HepG2 (cell line): Measurements from ENCODE around the gene NUP93. TPM values are rescaled to one million over a fixed set of nuclear protein-coding genes. Genes with fewer than 3 reads are reported as not detected.

ENCODE experiments used
- CREM ChIP-seq, 2 experiments: sonication (generic) in 1 of 2; formaldehyde crosslinking in 1 of 2; IDR thresholded peaks; 2 replicates each; pipeline versions ENCODE4 v1.4.0 to v1.6.1; 2016 to 2020; ENCODE audit warnings: antibody characterized with exemption in 1 of 2, mild to moderate bottlenecking in 1 of 2, missing genetic modification reagents in 1 of 2
- EP300 ChIP-seq, 3 experiments: sonication (generic) in 1 of 3; formaldehyde crosslinking in 1 of 3; IDR thresholded peaks; 2 replicates each; pipeline versions ENCODE4 v1.5.1 to v1.6.1; 2011 to 2020; ENCODE audit warnings: low read depth in 2 of 3, low read length in 2 of 3, borderline replicate concordance in 1 of 3, improper control_type of control experiment in 1 of 3, mild to moderate bottlenecking in 1 of 3, missing genetic modification reagents in 1 of 3, moderate library complexity in 1 of 3
- GATAD1 ChIP-seq: IDR thresholded peaks from 2 replicates; pipeline ENCODE4 v1.6.1; 2016; ENCODE audit warnings: missing genetic modification reagents, missing compliant biosample characterization
- HBP1 ChIP-seq: IDR thresholded peaks from 2 replicates; pipeline ENCODE4 v1.6.1; 2016; ENCODE audit warnings: low read depth, control low read depth
- KLF16 ChIP-seq, 2 experiments: sonication (generic) in 1 of 2; formaldehyde crosslinking in 1 of 2; IDR thresholded peaks; 2 replicates each; pipeline versions ENCODE4 v1.6.1 to v1.8.0; 2016 to 2023; ENCODE audit warnings: missing genetic modification reagents in 2 of 2, missing compliant biosample characterization in 1 of 2
- MEIS2 ChIP-seq: sonication (generic); formaldehyde crosslinking; IDR thresholded peaks from 2 replicates; pipeline ENCODE4 v1.9.0; 2021; ENCODE audit warnings: mild to moderate bottlenecking, missing genetic modification reagents
- MTF1 ChIP-seq: sonication (generic); formaldehyde crosslinking; IDR thresholded peaks from 2 replicates; pipeline ENCODE4 v1.5.0; 2020; ENCODE audit warnings: missing genetic modification reagents
- SMAD3 ChIP-seq: sonication (generic); formaldehyde crosslinking; IDR thresholded peaks from 2 replicates; pipeline ENCODE4 v1.4.0; 2020; ENCODE audit warnings: missing genetic modification reagents
- ZBTB1 ChIP-seq: sonication (generic); formaldehyde crosslinking; IDR thresholded peaks from 2 replicates; pipeline ENCODE4 v1.4.0; 2020; ENCODE audit warnings: missing genetic modification reagents, borderline replicate concordance
- ZBTB14 ChIP-seq: sonication (generic); formaldehyde crosslinking; IDR thresholded peaks from 2 replicates; pipeline ENCODE4 v1.4.0; 2020; ENCODE audit warnings: missing genetic modification reagents
- ZFP41 ChIP-seq: sonication (generic); formaldehyde crosslinking; IDR thresholded peaks from 2 replicates; pipeline ENCODE4 v1.4.0; 2020; ENCODE audit warnings: mild to moderate bottlenecking, missing genetic modification reagents, borderline replicate concordance
- ZNF510 ChIP-seq: sonication (generic); formaldehyde crosslinking; IDR thresholded peaks from 2 replicates; pipeline ENCODE4 v1.4.0; 2020; ENCODE audit warnings: low read depth, mild to moderate bottlenecking, missing genetic modification reagents
- ZNF569 ChIP-seq: sonication (generic); formaldehyde crosslinking; IDR thresholded peaks from 2 replicates; pipeline ENCODE4 v1.5.0; 2020; ENCODE audit warnings: mild to moderate bottlenecking, missing genetic modification reagents, moderate library complexity, borderline replicate concordance
- ZNF574 ChIP-seq: sonication (generic); formaldehyde crosslinking; IDR thresholded peaks from 2 replicates; pipeline ENCODE4 v1.4.0; 2020; ENCODE audit warnings: missing genetic modification reagents
- ZNF619 ChIP-seq: sonication (generic); formaldehyde crosslinking; IDR thresholded peaks from 2 replicates; pipeline ENCODE4 v1.4.0; 2020; ENCODE audit warnings: mild to moderate bottlenecking, missing genetic modification reagents
- polyA plus RNA-seq, 8 experiments: library from polyadenylated mRNA; depleted of rRNA in 3 of 8; stranded (reverse) in 7 of 8; unstranded in 1 of 8; fragments of >200 nt; fragmentation: Illumina TruSeq in 4 of 8; extraction: Trizol in 4 of 8; gene quantifications; 2 replicates each; pipeline versions ENCODE4 v1.2.1 to v1.2.3, GENCODE V29; 2011 to 2016; ENCODE audit warnings: low read depth in 4 of 8, missing spikeins in 1 of 8, mixed read lengths in 1 of 8; ENCODE audit not compliant: insufficient read depth in 1 of 8
- total RNA-seq, 5 experiments: library from RNA; depleted of rRNA; stranded (reverse); fragments of >200 nt; fragmentation: Illumina TruSeq; extraction: Trizol; gene quantifications; 2 replicates each; pipeline ENCODE4 v1.2.3, GENCODE V29; 2016; ENCODE audit warnings: low read depth in 1 of 5
- TF ChIP-seq, protein P1 (sequence below): IDR thresholded peaks from 2 replicates; pipeline ENCODE4 v1.6.1; 2016; ENCODE audit warnings: missing compliant biosample characterization, missing genetic modification reagents, borderline replicate concordance
- TF ChIP-seq, protein P2 (sequence below): sonication (generic); formaldehyde crosslinking; IDR thresholded peaks from 2 replicates; pipeline ENCODE4 v1.4.0; 2020; ENCODE audit warnings: mild to moderate bottlenecking, missing genetic modification reagents
- TF ChIP-seq, protein P3 (sequence below): sonication (generic); formaldehyde crosslinking; IDR thresholded peaks from 2 replicates; pipeline ENCODE4 v1.5.1; 2020; ENCODE audit warnings: missing genetic modification reagents, mild to moderate bottlenecking, borderline replicate concordance

Gene NUP93
- total and polyA plus RNA-seq, 2 of the 13 experiments (the other 11 are each of a cell fraction or from before 2014, with no cell fraction given) = 58.5 to 140 TPM

- TF ChIP-seq HBP1 (CRISPR knock-in tag) (no peak), CREM (IDR thresholded peaks at IDR 0.05) (peak; percentile 82), CREM (CRISPR knock-in tag; IDR thresholded peaks at IDR 0.05) (no peak), MEIS2 (no peak), ZNF569 (CRISPR knock-in tag) (no peak; the same call in 1 of the 2 replicates), KLF16 (CRISPR knock-in tag; IDR thresholded peaks at IDR 0.05) (no peak), ZNF619 (no peak), ZBTB1 (CRISPR knock-in tag) (no peak), EP300 (IDR thresholded peaks at IDR 0.05; ENCODE audit: low read depth in 2 of 2, low read length in 2 of 2) (peak in 1 of 2 experiments; percentile 80; a peak in 2 of 4 replicates), EP300 (CRISPR knock-in tag; IDR thresholded peaks at IDR 0.05; ENCODE audit: borderline replicate concordance) (no peak; the same call in 1 of the 2 replicates), ZFP41 (CRISPR knock-in tag) (no peak), MTF1 (no peak), ZNF574 (CRISPR knock-in tag) (no peak), SMAD3 (no peak), ZBTB14 (CRISPR knock-in tag) (no peak), ZNF510 (CRISPR knock-in tag) (no peak), GATAD1 (no peak)
- TF ChIP-seq, protein P1, sequence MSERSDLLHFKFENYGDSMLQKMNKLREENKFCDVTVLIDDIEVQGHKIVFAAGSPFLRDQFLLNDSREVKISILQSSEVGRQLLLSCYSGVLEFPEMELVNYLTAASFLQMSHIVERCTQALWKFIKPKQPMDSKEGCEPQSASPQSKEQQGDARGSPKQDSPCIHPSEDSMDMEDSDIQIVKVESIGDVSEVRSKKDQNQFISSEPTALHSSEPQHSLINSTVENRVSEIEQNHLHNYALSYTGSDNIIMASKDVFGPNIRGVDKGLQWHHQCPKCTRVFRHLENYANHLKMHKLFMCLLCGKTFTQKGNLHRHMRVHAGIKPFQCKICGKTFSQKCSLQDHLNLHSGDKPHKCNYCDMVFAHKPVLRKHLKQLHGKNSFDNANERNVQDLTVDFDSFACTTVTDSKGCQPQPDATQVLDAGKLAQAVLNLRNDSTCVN (CRISPR knock-in tag) = no peak
- TF ChIP-seq, protein P2, sequence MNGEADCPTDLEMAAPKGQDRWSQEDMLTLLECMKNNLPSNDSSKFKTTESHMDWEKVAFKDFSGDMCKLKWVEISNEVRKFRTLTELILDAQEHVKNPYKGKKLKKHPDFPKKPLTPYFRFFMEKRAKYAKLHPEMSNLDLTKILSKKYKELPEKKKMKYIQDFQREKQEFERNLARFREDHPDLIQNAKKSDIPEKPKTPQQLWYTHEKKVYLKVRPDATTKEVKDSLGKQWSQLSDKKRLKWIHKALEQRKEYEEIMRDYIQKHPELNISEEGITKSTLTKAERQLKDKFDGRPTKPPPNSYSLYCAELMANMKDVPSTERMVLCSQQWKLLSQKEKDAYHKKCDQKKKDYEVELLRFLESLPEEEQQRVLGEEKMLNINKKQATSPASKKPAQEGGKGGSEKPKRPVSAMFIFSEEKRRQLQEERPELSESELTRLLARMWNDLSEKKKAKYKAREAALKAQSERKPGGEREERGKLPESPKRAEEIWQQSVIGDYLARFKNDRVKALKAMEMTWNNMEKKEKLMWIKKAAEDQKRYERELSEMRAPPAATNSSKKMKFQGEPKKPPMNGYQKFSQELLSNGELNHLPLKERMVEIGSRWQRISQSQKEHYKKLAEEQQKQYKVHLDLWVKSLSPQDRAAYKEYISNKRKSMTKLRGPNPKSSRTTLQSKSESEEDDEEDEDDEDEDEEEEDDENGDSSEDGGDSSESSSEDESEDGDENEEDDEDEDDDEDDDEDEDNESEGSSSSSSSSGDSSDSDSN (CRISPR knock-in tag) = no peak
- TF ChIP-seq, protein P3, sequence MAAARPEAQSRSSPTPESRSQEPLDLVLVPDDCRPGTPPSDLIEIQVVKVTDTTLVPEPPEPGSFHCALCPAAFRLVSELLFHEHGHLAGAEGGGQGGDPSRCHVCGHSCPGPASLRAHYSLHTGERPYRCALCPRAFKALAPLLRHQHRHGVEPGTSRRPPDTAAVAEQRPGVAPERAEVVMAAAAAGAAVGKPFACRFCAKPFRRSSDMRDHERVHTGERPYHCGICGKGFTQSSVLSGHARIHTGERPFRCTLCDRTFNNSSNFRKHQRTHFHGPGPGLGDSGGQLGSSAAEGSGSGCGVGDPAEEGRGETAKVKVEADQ (CRISPR knock-in tag) = 0 out of 2 replicates have a peak, but pooled peaks have one; percentile 24
These were observed 108.9 kb downstream of the NUP93 start (continued) for GRCh38 chr16:56838622-56839337.
